ENCODE results near the gene SERP2.

SERP2 gene

GRCh38 chr13:44425041-44425814 lies 51.6 kb downstream of the SERP2 start:
- in situ Hi-C loops (cut with HindIII; ENCODE audit: low pct_unique_long_range_greater_than_20kb, low sequenced_read_pairs): no loop called here
- TF ChIP-seq JUND (IDR thresholded peaks at IDR 0.05; ENCODE audit: low read depth): no peak
- DNase-seq (ENCODE audit: low read depth in 1 of 2, low spot score in 1 of 2): no peak

GRCh38 chr13:44425815-44426078 lies 52.1 kb downstream of the SERP2 start:
- in situ Hi-C loops (cut with HindIII; ENCODE audit: low pct_unique_long_range_greater_than_20kb, low sequenced_read_pairs): no loop called here
- DNase-seq (ENCODE audit: low read depth in 1 of 2, low spot score in 1 of 2): no peak
- no peak for TF ChIP-seq JUND (IDR thresholded peaks at IDR 0.05; ENCODE audit: low read depth)

DNA sequence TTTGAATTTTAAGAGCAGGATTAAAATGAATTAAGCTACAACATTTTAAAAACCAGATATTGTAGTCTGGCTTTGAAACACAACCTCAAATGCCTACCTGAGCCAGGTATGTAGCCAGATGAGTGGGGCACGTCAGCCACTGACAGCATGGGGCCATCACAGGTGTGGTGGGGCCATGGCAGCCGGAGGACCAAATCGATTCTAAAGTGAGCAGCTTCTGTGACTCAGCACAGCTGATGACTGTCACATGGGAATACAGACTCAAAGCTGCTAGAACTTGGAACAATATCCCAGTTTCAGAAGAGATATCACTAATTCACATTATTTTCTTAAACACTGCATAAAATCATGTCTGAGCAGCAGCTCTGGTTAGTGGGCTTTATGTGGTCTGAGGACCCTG lies 52.8 kb downstream of the SERP2 start:
- in situ Hi-C loops (cut with HindIII; ENCODE audit: low pct_unique_long_range_greater_than_20kb, low sequenced_read_pairs): no loop called here
- TF ChIP-seq JUND (IDR thresholded peaks at IDR 0.05; ENCODE audit: low read depth): no peak
- no peak for DNase-seq (ENCODE audit: low read depth in 1 of 2, low spot score in 1 of 2)

- DNase-seq (ENCODE audit: low read depth in 1 of 2, low spot score in 1 of 2): no peak
- no peak for TF ChIP-seq JUND (IDR thresholded peaks at IDR 0.05; ENCODE audit: low read depth)
- in situ Hi-C loops (cut with HindIII; ENCODE audit: low pct_unique_long_range_greater_than_20kb, low sequenced_read_pairs): no loop called here
Observed at GRCh38 chr13:44429311-44429710, 55.7 kb downstream of the SERP2 start.

GRCh38 chr13:44431150-44431549 lies 57.5 kb downstream of the SERP2 start:
- TF ChIP-seq JUND (IDR thresholded peaks at IDR 0.05; ENCODE audit: low read depth): no peak
- in situ Hi-C loops (cut with HindIII; ENCODE audit: low pct_unique_long_range_greater_than_20kb, low sequenced_read_pairs): no loop called here
- no peak for DNase-seq (ENCODE audit: low read depth in 1 of 2, low spot score in 1 of 2)

GRCh38 chr13:44432650-44433049 lies 59.0 kb downstream of the SERP2 start:
- no peak for DNase-seq (ENCODE audit: low read depth in 1 of 2, low spot score in 1 of 2)
- in situ Hi-C loops (cut with HindIII; ENCODE audit: low pct_unique_long_range_greater_than_20kb, low sequenced_read_pairs): no loop called here
- TF ChIP-seq JUND (IDR thresholded peaks at IDR 0.05; ENCODE audit: low read depth): no peak

GRCh38 chr13:44433863-44434765 lies 60.5 kb downstream of the SERP2 start:
- TF ChIP-seq JUND (IDR thresholded peaks at IDR 0.05; ENCODE audit: low read depth): no peak
- no peak for DNase-seq (ENCODE audit: low read depth in 1 of 2, low spot score in 1 of 2)
- in situ Hi-C loops (cut with HindIII; ENCODE audit: low pct_unique_long_range_greater_than_20kb, low sequenced_read_pairs): no loop called here

DNA sequence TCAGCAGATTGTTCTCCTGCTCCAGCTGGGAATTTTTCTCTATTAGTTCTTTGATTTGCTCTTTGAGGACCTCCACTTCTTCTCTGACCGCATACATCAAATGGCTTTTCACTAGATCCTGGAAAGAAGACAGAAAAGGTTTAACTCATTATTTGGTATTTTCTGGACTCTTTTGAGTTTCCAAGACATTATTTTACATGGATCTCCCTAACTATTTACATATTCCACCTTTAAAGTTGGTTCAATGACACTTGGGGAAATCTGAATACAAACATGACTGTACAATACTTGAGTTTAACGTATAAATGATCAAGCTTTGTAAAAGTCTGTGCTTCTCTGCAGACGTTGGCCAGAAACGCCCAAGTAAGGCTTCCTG lies 61.1 kb downstream of the SERP2 start:
- no peak for TF ChIP-seq JUND (IDR thresholded peaks at IDR 0.05; ENCODE audit: low read depth)
- no peak for DNase-seq (ENCODE audit: low read depth in 1 of 2, low spot score in 1 of 2)
- in situ Hi-C loops (cut with HindIII; ENCODE audit: low pct_unique_long_range_greater_than_20kb, low sequenced_read_pairs): no loop called here

DNA sequence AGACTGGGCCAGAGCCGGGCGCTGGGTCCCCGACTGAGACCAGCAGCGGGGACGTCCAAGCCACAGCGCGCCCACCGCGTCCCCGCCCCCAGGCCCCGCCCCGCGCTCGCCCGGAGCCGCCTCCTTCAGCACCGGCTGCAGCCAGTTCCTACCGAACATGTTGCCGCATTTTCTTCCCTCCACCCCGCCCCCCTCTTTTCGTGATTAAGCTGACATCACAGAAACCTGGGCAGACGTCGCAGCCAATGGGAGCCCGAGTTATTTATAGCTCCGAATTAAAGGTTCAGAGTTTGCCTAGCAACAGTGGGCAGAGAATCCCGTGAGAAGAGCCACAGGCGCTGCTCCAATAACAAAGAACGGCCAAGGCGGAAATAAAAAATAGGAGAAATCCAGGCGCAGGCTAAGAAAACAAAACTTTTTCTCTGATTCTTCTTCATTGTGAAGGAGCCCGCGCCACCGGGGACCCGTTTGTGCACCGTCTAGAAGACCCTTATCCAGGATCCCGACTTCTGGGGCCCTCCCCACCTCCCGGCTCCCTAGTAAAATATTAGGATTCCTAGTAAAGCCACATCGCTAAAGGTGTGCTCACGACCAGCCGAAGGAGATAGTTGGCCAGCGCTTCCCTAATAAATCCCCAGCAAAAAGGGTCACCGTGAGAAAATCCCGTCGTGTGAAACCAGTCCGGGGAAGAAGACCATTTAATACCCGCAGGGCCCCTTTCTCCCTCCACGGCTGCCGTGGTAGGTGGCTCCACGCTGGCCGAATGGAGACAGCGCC lies 61.7 kb downstream of the SERP2 start:
- TF ChIP-seq JUND (IDR thresholded peaks at IDR 0.05; ENCODE audit: low read depth): no peak
- in situ Hi-C loops (cut with HindIII; ENCODE audit: low pct_unique_long_range_greater_than_20kb, low sequenced_read_pairs): no loop called here
- DNase-seq (ENCODE audit: low read depth in 1 of 2, low spot score in 1 of 2): peak; percentile 65 to 98

DNA sequence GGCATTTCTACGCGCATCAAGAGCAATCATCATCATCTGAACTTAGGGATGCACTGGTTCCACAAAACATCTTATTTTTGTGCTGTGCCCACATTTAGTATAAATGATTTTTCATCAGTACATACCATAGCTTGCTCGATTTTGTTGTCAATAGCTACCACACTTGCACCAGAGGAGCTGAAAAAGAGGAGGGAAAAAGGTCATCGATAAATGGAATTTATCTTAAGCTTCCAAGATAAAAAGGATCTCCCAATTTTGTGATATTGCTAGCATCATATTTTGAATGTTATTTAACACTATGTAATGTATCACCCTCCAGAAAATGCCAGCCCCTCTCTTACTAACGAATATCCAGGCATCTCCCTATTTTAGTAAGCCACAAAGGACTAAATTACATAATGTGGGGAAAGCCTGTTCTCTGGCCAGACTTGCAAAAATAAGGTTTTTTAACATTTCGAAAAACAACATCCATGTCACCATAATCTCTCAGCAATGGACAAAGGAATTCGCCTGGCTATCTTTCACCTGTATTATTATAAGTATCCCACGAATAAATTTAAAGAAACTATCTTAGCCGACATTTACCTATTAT lies 62.4 kb downstream of the SERP2 start:
- TF ChIP-seq JUND (IDR thresholded peaks at IDR 0.05; ENCODE audit: low read depth): no peak
- no peak for DNase-seq (ENCODE audit: low read depth in 1 of 2, low spot score in 1 of 2)
- in situ Hi-C loops (cut with HindIII; ENCODE audit: low pct_unique_long_range_greater_than_20kb, low sequenced_read_pairs): no loop called here

DNA sequence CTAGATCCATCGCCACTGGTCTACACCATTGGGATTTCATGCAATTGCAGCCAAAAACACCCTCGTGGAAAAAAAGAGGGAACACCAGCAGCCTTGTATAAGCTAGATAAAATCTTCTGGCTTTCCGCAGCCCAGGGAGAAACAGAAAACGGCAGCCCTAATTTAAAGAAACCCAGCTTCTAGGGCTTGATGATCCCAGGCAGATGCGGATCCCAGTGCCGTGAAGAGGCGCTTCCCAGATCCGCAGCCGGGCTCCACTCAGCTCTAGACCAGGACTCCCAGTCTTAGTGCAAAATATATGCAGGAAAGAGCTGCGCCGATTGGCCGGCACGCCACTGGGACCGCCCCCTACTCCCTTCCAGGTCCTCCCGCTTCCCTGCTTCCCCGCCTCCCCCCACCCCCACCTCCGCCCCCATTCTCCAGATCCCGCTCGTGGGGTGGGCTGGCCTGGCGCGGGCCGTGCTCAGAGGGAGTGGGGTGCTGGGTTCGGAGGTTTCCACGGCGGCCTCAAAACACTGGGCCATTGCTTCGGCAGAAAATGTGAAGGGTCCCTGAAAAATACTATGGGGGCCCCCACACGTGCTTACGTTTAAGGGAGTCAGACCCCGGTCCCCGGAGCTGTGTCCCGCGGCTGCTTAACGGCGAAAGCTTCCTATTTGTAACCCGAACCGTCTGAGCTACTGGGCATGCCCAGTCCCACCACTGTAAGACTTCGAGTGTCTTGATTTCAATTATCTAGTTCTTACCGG lies 63.1 kb downstream of the SERP2 start:
- DNase-seq (ENCODE audit: low read depth in 1 of 2, low spot score in 1 of 2): peak; percentile 60 to 93
- in situ Hi-C loops (cut with HindIII; ENCODE audit: low pct_unique_long_range_greater_than_20kb, low sequenced_read_pairs): no loop called here
- no peak for TF ChIP-seq JUND (IDR thresholded peaks at IDR 0.05; ENCODE audit: low read depth)

Measured in T47D (cell line).